OCI-LY3 (cell line): ENCODE measurements around the gene KCNJ9.

Experiments used
- H2AFZ ChIP-seq: fragments of 200-600, 300-600 bp; shearing (Covaris generic); 2 replicates; pipeline ENCODE4 v1.6.0; 2014; ENCODE audit warnings: antibody characterized with exemption, low read depth, low read length
- H3K27ac ChIP-seq: fragments of 200-600, 300-600 bp; sonication (generic); 2 replicates; pipeline ENCODE4 v1.5.1; 2014; ENCODE audit warnings: mild to moderate bottlenecking, low read length, moderate library complexity, mixed read lengths
- H3K27me3 ChIP-seq: fragments of 200-600, 300-600 bp; sonication (generic); 2 replicates; pipeline ENCODE4 v1.6.1; 2014; ENCODE audit warnings: low read depth, low read length, mixed read lengths
- H3K36me3 ChIP-seq: fragments of 200-600, 300-600 bp; sonication (generic); replicated peaks from 2 replicates; pipeline ENCODE3; 2014; ENCODE audit warnings: low read depth, low read length, mixed read lengths
- H3K4me1 ChIP-seq: fragments of 300-600, 200-600 bp; sonication (generic); 2 replicates; pipeline ENCODE4 v1.6.1; 2014; ENCODE audit warnings: low read length, mixed read lengths
- H3K4me2 ChIP-seq: fragments of 200-600, 300-600 bp; sonication (generic); 2 replicates; pipeline ENCODE4 v1.6.1; 2014; ENCODE audit warnings: low read length, mixed read lengths
- H3K4me3 ChIP-seq: fragments of 300-600, 200-600 bp; sonication (generic); 2 replicates; pipeline ENCODE4 v1.5.1; 2014; ENCODE audit warnings: antibody characterized with exemption, mild to moderate bottlenecking, low read length, moderate library complexity
- H3K79me2 ChIP-seq: fragments of 300-600, 200-600 bp; shearing (Covaris generic); 2 replicates; pipeline ENCODE4 v1.6.1; 2014; ENCODE audit warnings: mild to moderate bottlenecking, low read length, mixed read lengths
- H3K9ac ChIP-seq: fragments of 300-600, 200-600 bp; shearing (Covaris generic); 2 replicates; pipeline ENCODE4 v1.6.0; 2014; ENCODE audit warnings: mild to moderate bottlenecking, low read length, moderate library complexity
- H3K9me3 ChIP-seq: fragments of 200-600, 300-600 bp; shearing (Covaris generic); 2 replicates; pipeline ENCODE4 v1.6.1; 2014; ENCODE audit warnings: low read length, mixed read lengths; ENCODE audit not compliant: insufficient read depth
- H4K20me1 ChIP-seq: fragments of 200-600, 300-600 bp; sonication (generic); 2 replicates; pipeline ENCODE4 v1.6.1; 2016; ENCODE audit warnings: low read length, mixed read lengths; ENCODE audit not compliant: insufficient read depth
- EZH2phosphoT487 ChIP-seq: fragments of 200-600 bp; shearing (Covaris generic); IDR thresholded peaks from 2 replicates; pipeline ENCODE4 v1.6.1; 2018; ENCODE audit warnings: antibody characterized with exemption, mixed run types, low read depth
- TF ChIP-seq, protein P1 (sequence below): fragments of 200-600, 300-600 bp; sonication (generic); IDR thresholded peaks from 2 replicates; pipeline ENCODE4 v1.5.1; 2014; ENCODE audit warnings: antibody characterized with exemption, low read length, low read depth

KCNJ9 gene

DNA sequence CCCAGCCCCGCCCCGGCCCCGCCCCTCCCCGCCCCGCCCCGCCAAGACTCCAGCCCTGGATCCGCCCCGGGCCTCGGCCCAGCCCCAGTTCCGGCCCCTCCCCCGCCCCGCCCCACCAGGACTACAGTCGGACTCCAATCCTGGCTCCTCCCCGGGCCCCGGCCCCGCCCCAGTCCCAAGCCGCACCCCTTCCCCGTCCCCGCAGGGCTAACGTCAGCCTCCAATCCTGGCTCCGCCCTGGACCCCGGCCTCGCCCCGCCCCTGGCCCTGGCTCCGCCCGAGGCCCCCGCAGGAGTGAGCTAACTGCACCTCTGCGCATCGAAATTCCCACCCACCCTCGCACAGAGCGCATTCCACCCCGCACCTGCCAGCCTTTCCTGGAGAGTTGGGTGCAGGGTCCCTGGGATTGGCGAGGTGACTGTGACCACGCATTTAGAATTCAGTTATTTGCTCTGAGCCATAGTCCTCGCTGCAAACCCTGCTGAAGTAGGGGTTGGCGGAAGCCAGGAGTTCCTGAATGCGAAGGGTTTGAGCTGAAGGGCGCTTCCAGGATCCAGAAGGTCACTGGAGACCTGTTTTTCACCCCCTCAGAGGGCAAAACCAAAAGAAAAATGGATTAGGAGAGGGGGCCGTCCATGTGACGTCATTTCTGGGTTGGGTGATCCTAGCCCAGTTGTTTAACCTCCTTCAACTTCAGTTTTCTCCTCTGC, 17.7 kb downstream of the KCNJ9 start:
- peaks cover 39% of the 10 kb centered on the region for H3K4me1 ChIP-seq
- peak overlapping the region; percentile 95 for H2AFZ ChIP-seq
- H3K27me3 ChIP-seq, result no peaks in the 10 kb centered on the region
- 0 out of 2 replicates have a peak overlapping the region, but pooled peaks have one; percentile 6 for H3K27ac ChIP-seq
- H3K9ac ChIP-seq, result peak overlapping the region; percentile 72
- H3K79me2 ChIP-seq, result peaks cover 9% of the 10 kb centered on the region; the same call in 1 of the 2 replicates
- TF ChIP-seq, protein P1, sequence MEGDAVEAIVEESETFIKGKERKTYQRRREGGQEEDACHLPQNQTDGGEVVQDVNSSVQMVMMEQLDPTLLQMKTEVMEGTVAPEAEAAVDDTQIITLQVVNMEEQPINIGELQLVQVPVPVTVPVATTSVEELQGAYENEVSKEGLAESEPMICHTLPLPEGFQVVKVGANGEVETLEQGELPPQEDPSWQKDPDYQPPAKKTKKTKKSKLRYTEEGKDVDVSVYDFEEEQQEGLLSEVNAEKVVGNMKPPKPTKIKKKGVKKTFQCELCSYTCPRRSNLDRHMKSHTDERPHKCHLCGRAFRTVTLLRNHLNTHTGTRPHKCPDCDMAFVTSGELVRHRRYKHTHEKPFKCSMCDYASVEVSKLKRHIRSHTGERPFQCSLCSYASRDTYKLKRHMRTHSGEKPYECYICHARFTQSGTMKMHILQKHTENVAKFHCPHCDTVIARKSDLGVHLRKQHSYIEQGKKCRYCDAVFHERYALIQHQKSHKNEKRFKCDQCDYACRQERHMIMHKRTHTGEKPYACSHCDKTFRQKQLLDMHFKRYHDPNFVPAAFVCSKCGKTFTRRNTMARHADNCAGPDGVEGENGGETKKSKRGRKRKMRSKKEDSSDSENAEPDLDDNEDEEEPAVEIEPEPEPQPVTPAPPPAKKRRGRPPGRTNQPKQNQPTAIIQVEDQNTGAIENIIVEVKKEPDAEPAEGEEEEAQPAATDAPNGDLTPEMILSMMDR, result no peak
- no peak for TF ChIP-seq EZH2phosphoT487
- H3K36me3 ChIP-seq, result no peaks in the 10 kb centered on the region
- H4K20me1 ChIP-seq, result no peaks in the 10 kb centered on the region
- H3K9me3 ChIP-seq, result no peaks in the 10 kb centered on the region
- peak overlapping the region; percentile 81 for H3K4me3 ChIP-seq
- H3K4me2 ChIP-seq, result peak overlapping the region; percentile 96

GRCh38 chr1:160099716-160100375, 18.5 kb downstream of the KCNJ9 start:
- H3K4me3 ChIP-seq, result peak overlapping the region; percentile 81
- H3K27ac ChIP-seq, result no peak overlapping the region
- H3K27me3 ChIP-seq, result no peaks in the 10 kb centered on the region
- H3K4me1 ChIP-seq, result peaks cover 39% of the 10 kb centered on the region
- no peaks in the 10 kb centered on the region for H4K20me1 ChIP-seq
- 0 out of 2 replicates have a peak overlapping the region, but pooled peaks have one; percentile 95 for H2AFZ ChIP-seq
- peaks cover 9% of the 10 kb centered on the region; the same call in 1 of the 2 replicates for H3K79me2 ChIP-seq
- peak overlapping the region; percentile 96 for H3K4me2 ChIP-seq
- peak overlapping the region; percentile 72; the same call in 1 of the 2 replicates for H3K9ac ChIP-seq
- H3K9me3 ChIP-seq, result no peaks in the 10 kb centered on the region
- no peaks in the 10 kb centered on the region for H3K36me3 ChIP-seq
- TF ChIP-seq, protein P1, result no peak
- TF ChIP-seq EZH2phosphoT487, result no peak

DNA sequence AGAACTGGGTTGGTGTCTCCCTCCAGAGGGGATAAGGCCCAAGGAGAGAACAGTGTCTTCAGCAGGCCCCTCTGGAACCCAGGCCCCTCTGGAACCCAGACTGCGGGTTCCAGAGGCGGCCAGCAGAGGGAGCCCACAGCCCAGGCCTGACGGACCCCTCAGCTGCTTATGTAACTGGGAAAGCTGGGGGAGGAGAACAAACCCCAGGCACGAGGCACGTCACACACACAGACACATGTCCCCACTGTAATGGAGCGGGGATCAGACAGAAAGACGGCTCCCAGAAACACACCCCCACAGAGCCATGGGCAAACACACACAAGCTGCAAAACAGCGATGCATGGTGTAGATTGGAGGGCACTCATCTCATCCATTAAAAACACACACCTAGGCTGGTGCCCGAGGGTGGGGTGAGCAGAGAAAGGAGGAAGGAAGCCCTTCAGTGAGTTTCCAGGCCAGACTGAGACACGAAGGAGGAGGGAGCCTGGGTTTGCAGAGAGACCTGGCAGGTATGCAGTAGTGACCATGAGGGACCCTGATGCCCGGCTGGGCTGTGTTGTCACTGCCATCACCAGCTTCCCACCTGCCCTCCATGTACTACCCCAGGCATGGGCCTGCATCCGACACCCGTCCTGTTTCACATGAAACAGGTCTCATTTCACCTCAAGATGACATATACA, 19.8 kb downstream of the KCNJ9 start:
- peak overlapping the region; percentile 96 for H2AFZ ChIP-seq
- TF ChIP-seq, protein P1, result peak; percentile 98
- TF ChIP-seq EZH2phosphoT487, result no peak
- H3K36me3 ChIP-seq, result no peaks in the 10 kb centered on the region
- H3K4me3 ChIP-seq, result peak overlapping the region; percentile 68
- 0 out of 2 replicates have a peak overlapping the region, but pooled peaks have one; percentile 8 for H3K27ac ChIP-seq
- peak overlapping the region; percentile 96 for H3K4me2 ChIP-seq
- no peaks in the 10 kb centered on the region for H4K20me1 ChIP-seq
- peaks cover 39% of the 10 kb centered on the region for H3K4me1 ChIP-seq
- H3K79me2 ChIP-seq, result peaks cover 9% of the 10 kb centered on the region; the same call in 1 of the 2 replicates
- H3K9me3 ChIP-seq, result no peaks in the 10 kb centered on the region
- H3K9ac ChIP-seq, result peak overlapping the region; percentile 56; the same call in 1 of the 2 replicates
- H3K27me3 ChIP-seq, result no peaks in the 10 kb centered on the region
